AG20443 (cell line): ENCODE measurements around the gene CCDC57.
"Not testable (repeated sequence)": the region's sequence is repeated elsewhere in the genome, so short reads cannot be mapped to it uniquely, and the experiment has no call there.

Experiments
- DNase-seq: peaks from one replicate; pipeline ENCODE4 v3.0.0; 2012; ENCODE audit warnings: low spot score, mixed read lengths

The CCDC57 gene, protein sequence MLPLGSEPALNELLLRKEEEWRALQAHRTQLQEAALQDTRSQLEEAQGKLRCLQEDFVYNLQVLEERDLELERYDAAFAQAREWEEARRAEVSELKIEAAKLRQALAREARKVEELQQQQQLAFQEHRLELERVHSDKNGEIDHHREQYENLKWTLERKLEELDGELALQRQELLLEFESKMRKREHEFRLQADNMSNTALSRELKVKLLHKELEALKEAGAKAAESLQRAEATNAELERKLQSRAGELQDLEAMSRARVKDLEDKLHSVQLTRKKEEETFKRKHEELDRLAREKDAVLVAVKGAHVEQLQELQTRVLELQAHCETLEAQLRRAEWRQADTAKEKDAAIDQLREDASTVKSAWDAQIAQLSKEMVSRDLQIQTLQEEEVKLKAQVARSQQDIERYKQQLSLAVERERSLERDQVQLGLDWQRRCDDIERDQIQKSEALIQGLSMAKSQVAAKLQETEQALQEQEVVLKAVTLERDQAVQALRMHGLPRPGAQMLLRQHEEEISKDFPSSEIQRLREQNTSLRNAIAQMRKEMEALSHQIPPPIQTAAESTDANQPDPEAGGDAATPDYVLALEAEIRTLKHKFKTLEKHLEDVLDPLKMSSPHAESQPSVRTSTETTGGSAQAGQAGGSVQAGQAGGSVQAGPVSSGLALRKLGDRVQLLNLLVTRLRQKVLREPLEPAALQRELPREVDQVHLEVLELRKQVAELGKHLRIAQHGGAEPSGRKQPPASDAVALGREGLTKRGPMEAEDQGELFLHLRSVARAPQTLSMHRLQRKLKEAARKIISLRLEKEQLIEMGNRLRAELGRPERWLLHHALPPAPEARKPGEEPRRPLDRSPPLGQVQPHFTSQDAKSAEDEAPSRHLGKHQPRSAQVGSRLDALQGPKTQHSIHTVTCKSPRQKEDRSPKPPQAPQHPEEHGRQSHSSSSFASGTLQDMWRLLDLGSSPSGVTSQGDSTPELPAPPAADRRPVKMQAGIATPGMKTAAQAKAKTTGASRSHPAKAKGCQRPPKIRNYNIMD

DNA sequence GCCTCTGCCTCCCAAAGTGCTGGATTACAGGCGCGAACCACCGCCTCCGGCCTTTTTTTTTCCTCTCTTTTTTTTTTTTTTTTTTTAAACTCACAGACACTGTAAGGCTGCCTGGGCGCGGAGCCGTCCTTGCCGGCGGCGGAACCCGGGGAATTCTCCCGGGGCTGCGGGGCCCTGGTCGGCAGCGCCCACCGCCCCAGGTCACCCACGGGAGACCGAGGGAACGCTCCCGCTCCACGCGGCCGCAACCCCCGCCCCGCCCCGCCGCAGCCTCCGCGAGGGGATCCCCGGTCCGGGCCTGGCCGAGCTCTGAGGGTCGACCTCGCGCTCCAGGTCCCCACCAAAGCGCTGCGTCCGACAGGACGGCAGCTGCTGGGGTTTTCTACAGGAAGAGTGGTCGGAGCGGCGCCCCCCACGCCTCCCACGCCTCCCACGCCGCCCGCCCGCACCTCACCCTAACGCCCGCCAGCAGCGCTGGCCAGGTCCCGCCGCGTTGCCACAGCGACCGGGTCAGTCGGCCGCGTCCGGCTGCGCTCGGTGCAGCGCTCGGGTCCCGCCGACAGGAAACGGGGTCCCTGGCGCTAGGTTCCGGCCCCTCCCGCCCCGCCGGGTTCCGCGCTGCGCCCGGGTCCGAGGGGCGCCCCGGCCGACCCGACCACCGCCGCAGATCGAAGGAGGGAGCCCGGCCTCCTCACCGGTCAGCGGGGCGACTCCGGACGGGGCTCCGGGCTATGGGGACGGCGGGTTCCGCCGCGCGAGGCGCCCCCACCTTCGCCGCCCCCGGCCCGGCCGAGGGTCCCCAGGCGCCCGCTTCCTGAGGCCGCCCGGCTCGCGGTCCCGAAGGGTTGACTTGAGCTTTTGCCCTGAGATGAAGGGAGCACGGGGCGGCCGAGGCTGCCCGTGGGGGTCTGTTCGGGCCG lies at the start of gene CCDC57:
Gene CCDC57 (minus strand): TSS at position 512 of the 920 bp plus-strand sequence. CDS start 10,898 bp downstream, outside the sequence.
- DNase-seq: peak; percentile 96

DNA sequence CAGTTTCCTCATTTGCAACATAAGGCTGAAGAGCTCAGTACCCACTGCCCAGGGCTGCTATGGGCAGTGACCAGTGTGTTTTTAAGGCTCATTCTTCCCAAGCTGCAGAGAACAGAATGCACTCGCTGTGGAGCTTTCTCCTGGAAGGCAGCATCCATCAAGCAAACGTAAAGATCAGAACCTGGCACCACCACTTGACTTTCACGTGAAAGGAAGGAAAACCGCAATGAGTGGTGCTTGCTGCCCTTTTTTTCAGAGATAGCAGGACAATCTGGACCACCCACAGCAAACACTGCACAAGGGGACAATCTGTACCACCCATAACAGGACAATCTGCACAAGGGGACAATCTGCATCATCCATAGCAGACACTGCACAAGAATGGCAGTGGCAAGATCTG lies 49.7 kb upstream of the CCDC57 start:
- DNase-seq: no peak

DNA sequence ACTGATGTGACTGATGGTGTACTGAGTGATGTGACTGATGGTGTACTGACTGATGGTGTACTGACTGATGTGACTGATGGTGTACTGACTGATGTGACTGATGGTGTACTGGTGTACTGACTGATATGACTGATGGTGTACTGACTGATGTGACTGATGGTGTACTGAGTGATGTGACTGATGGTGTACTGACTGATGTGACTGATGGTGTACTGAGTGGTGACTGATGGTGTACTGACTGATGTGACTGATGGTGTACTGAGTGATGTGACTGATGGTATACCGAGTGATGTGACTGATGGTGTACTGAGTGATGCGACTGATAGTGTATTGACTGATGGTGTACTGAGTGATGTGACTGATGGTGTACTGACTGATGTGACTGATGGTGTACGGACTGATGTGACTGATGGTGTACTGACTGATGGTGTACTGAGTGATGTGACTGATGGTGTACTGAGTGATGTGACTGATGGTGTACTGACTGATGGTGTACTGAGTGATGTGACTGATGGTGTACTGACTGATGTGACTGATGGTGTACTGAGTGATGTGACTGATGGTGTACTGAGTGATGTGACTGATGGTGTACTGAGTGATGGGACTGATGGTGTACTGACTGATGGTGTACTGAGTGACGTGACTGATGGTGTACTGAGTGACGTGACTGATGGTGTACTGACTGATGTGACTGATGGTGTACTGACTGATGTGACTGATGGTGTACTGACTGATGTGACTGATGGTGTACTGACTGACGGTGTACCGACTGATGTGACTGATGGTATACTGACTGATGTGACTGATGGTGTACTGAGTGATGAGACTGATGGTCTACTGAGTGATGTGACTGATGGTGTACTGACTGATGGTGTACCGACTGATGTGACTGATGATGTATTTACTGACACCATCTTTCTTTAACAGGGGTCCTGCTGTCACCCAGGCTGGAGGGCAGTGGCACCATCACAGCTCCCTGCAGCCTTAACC lies 47.6 kb upstream of the CCDC57 start:
- DNase-seq: not testable (repeated sequence)

DNA sequence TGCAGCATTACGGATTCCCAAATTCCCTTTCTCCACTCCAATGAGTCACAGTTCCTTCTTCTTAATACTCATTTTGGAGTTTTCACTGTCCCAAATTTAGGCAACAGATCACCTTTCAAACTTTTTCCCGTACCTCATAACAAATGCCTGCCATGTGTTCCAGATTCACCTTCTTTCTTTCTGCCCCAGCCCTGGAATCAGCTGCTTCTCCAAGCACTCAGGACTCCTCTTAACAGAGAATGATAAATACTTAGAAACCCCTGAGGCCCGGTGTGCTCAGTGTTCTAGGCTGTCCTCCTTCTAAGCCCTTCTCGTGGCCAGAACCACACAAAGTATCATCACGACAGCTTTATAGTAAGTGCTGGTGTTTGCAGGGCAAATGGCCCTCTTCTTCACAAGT lies 45.9 kb upstream of the CCDC57 start:
- no peak for DNase-seq

DNA sequence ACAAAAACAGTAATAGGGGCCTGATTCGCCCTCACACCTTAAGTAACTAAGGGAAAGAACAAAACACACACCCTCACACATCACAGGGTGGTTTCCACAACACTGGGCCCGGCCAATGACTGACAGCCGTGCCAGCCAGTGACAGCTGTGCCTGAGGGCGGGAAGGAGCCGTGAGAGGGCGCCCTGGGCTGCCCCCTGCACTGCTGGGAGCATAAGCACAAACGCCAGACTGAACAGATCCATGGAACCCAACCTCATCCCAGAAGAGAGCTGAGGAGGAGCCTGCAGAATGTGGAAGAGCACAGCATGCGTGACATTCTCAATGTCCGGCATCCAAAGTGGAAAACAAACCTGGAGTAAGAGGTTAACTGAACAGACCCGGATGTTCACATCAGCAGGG lies 44.8 kb upstream of the CCDC57 start:
- DNase-seq: peak; percentile 50

DNA sequence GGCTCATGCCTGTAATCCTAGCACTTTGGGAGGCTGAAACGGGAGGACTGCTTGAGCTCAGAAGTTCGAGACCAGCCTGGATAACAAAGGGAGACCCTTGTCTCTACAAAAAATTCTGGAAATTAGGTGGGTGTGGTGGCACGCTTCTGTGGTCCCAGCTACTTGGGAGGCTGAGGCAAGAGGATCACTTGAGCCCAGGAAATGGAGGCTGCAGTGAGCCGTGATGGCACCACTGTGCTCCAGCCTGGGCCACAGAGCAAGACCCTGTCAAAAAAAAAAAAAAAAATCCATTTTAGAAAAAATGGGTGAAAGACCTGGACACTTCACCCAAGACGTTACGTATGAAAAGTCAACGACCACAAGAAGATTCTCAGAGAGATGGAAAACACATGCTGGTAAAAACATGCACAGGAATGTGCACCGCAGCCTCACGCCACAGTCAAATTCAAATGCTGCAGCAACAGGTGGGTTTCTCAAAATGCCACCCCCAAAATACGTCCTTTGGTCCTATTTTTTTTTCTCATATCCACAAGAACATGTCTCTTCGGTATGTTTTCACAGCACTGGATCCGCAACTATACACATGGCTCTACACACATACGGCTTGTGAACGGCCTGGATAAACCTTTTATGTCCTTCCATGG lies 43.7 kb upstream of the CCDC57 start:
- no peak for DNase-seq

DNA sequence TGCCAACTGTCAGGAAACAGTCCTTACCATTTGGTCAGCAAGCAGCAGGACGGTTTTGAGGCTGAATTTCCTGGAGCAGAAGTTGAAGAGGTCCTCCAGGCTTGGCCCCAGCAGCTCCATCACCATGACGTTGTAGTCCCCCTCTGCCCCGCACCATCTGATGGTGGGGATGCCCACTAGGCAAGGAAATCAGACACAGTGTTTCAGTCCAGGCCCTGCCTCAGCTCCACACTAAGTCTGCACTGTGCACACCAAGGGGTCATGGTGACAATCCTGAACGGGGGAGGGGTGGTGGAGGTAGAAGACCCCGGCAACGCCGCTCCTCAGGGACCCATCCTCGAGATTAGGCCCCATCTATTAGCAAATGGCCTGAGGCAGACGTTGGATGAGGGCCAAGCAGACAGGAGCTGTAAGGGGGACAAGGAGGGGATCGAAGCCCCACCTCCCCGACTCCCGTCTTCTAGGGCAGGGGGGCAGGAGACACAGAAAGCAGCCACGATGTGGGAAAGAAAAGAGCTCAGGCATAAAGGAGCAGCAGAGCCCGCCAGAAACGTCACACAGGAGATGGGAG lies 42.8 kb upstream of the CCDC57 start:
- no peak for DNase-seq

DNA sequence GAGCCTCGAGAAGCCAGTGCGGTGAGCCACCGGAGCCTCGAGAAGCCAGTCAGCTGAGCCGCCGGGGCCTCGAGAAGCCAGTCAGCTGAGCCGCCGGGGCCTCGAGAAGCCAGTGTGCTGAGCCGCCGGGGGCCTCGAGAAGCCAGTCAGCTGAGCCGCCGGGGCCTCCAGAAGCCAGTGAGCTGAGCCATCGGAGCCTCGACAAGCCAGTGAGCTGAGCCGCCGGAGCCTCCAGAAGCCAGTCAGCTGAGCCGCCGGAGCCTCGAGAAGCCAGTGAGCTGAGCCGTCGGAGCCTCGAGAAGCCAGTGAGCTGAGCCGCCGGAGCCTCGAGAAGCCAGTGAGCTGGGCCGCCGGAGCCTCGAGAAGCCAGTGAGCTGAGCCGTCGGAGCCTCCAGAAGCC lies 42.1 kb upstream of the CCDC57 start:
- not testable (repeated sequence) for DNase-seq

DNA sequence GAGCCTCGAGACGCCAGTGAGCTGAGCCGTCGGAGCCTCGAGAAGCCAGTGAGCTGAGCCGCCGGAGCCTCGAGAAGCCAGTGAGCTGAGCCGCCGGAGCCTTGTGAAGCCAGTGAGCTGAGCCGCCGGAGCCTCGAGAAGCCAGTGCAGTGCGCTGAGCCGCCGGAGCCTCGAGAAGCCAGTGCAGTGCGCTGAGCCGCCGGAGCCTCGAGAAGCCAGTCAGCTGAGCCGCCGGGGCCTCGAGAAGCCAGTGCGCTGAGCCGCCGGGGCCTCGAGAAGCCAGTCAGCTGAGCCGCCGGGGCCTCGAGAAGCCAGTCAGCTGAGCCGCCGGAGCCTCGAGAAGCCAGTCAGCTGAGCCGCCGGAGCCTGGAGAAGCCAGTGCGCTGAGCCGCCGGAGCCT lies 41.5 kb upstream of the CCDC57 start:
- DNase-seq: not testable (repeated sequence)

DNA sequence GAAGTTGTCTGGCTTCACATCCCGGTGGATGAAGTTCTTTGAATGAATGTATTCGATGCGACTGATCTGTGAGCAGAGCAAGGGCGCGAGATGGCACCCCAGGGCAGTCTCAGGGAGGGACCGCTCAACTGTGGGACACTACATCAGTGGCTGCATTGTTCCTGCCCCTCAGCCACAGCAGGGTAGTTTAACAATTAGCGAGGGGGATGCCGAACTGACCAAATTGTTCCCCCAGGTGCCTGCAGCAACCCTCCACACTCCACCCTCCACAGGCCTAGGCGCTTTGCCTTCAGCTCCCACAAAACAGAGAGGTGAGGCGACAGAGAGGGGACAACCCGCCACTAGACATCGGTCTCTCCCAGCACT lies 40.5 kb upstream of the CCDC57 start:
- DNase-seq: no peak

DNA sequence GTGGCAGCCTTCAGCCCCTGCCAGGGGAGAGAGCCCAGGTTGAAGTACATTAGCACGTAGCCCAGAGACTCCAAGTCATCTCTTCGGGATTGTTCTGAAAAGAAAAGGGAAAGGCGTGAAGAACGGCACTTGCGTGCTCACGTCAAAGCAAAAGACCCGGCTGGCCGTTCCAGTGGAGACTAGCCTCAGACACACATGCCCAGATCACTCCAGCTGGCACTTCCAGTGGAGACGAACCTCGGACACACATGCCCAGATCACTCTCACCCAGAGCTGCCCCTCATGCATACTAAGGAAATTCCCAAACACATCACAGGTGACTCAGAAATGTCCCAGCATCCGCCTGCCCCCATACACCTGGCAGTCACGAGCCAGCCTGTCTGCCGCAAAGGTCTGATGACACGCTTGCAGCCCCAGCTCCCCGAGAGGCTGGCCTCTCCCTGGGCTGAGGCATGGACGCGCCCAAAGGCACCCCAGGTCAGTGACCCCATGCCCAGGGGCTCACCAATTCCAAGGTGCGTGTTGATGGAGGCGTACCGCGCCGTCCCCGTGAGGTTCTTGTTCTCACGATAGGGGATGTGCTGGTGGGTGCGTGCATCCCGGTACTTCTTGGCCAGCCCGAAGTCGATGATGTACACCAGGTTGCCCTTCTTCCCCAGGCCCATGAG lies 40.0 kb upstream of the CCDC57 start:
- no peak for DNase-seq

DNA sequence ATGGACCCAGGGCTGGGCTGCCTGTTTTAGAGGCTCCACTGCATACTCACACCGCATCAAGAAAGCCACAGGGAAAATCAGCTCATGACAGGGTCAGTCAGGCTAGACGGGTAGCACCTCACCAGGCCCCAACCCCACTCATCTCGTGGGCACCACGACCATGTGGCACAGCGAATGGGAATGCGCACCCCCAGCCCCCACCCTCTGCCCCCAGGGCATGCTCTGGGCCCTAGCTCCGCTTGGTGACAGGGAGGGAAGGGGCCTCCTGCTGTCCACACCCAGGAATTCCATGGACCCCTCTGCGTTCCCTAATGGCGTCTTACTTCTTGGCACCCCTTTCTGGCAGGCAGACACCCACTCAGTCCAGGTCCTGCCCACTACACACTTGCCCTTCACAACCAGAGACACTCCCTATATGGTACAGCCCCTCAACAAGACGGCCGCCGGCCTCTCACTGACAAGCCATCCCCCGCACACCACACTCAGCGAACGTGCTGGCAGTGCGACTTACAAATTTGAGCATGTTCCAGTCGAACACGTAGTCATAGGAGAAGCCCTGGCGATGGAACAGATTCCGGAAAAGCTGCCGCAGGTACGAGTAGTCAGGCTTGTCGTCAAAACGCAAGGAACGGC lies 38.3 kb upstream of the CCDC57 start:
- DNase-seq: no peak

DNA sequence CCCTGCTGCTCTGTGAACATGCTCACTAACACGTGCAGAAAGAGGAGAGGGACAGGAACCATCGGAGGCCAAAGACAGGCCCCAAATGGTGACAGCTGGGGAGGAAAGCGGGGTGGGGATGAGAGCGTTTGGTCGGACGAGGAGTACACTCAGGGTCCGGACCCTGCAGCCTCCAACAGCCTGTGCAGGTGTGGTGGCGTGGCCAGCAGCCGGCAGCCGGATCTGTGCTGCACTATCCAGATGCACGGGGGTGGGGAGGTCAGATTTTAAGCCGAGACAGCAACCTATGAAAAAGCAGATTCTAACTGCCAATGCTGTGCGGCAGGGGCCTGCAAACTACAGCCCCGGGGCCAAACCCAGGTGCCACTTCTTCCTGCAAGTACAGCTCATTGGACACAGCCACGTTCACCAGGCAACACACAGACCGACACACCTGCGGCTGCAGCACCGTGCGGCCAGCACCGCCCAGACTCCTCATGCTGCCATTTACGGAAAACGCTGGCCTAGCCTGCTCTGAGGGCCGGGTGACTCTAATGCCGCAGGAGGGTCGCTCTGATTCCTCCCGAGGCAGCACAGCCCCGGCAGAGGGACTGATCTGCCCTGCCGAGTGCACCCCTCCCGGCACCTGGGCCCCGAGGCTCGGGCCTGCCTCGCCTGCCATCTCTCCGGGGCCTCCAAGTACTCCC lies 37.4 kb upstream of the CCDC57 start:
- DNase-seq: no peak

DNA sequence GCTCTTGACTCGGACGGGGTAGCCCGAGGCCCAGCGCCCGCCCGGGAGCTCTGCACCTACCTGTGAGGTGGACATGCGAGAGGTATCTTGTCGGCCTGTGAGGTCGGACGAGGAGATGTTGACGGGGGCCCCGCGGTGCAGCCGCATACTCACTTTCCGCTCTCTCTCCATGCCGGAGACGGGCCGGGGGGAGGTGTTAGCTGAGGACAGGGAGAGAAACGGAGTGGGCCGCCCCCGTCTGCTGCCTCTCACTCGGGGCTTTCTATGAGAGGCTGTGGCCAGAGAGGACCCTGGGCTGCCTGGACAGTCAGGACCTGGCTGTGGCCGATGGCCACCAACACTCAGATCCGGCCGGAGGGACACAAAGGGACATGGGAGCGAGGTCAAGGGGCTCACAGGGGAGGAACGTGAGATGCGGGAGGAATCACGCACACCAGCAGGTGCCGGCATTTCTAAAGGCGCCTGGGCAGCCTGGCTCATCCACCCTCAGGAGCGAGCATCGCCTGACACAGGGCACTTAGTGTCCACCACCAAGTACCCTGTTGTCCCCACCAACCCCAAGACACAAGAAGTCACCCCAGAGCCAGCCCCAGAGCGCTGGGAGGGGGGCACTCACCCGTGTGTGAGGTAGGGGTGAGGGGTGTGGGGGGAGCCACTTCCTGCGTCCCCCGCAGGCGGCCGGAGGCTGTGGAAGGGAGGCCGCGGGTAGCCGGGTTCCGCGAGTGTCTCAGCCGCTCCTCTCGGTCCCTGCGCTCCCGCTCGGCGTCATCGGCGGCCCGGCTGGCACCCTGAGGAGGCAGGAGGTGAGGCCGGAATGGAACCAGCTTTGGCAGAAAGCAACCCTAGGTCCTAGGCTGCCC lies 36.4 kb upstream of the CCDC57 start:
- DNase-seq: no peak

DNA sequence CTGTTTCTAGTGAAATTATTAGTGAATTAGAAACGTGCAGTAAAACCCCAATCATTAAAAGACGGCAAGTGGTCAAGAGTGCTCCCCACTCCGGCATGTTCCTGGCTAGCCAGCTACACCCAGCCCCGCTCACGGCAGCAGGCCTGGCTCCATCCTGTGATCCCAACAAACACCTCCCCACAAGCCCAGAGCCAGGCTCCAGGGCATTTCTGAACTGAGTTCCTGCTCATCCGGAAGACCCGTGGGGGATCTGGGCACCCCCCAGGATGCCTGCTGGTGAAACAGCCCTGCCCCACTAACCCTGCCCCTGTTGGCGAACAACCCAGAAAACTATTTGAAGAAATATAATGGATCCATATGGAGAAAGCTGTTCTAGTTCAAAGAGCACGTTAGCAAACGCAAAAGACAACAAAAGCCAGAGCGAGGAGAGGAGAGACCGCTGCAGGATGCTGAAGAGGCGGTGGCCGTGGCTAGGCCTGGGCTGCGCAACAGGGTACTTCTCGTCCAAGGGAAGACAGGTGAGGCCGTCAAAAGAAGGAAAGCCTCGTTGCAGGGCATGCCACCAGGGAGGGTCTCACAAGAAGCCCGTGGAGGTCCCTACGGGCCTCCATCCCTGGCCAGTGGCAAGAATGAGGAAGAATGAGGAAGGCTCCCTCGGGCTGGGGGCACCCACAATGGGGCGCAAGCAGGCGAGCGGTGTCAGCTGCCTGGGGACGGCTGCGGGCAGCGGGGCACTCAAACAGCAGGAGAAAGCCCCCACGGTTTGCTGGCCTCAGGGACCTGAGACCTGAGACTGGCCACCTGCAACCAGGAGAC lies 35.4 kb upstream of the CCDC57 start:
- DNase-seq: no peak

DNA sequence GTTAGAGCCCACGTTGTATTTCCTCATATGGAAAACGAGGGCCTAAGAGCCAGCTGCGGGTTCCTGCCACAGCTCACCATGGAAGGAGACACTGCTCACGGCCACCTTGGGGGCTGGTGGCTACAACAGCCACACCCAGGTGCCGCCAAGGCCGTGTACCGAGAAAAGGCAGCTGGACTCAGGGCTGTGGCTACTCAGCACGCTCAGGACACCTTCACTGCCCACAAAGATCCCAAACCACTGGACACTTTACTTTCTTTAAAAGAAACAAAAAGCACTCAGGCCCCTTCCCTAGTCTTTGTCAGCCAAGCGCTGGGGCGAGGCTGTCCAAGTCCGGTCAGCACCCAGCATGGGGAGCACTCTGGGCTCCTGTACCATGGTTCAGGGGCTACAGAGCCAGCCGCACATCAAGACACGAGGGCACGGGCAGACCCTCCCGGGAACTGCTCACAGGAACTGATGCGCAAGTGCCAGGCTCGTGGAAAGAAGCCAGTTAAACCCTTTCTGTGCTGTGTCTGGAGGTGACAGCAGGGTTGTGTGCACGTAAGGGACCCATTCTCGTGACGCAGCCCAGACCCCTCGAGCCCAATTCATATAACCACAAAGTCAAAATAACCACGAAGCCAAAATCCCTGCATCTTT lies 34.7 kb upstream of the CCDC57 start:
- DNase-seq: peak; percentile 59
